Aorta (tissue), 5 donors: Measurements from ENCODE around the gene ALDH1L1. TPM values are rescaled to one million over a fixed set of nuclear protein-coding genes. Genes with fewer than 3 reads are reported as not detected.

Experiments
- ATAC-seq: fragments of 200-7000 bp; cut with Tn5 transposase; one replicate; pipeline ENCODE4 v1.9.1; 2022; ENCODE audit warnings: moderate library complexity; ENCODE audit not compliant: low FRiP score
- DNase-seq, 2 donors: peaks; one replicate each; pipeline ENCODE4 v3.0.0-alpha.2; 2020
- H3K27ac ChIP-seq, 2 donors: one replicate each; pipeline ENCODE4 v1.5.1; 2013; ENCODE audit warnings: low read length in 2 of 2, mild to moderate bottlenecking in 2 of 2, moderate library complexity in 2 of 2, control low read depth in 1 of 2, inconsistent platforms in 1 of 2, low read depth in 1 of 2
- H3K27me3 ChIP-seq, 2 donors: one replicate each; pipeline ENCODE4 v1.6.1; 2013; ENCODE audit warnings: control low read depth in 1 of 2, low read length in 1 of 2, mild to moderate bottlenecking in 1 of 2, moderate library complexity in 1 of 2; ENCODE audit not compliant: insufficient read depth in 2 of 2, control insufficient read depth in 1 of 2
- H3K36me3 ChIP-seq, 2 donors: one replicate each; pipeline ENCODE4 v1.6.1; 2013; ENCODE audit warnings: control low read depth in 1 of 2, low read length in 1 of 2, mild to moderate bottlenecking in 1 of 2; ENCODE audit not compliant: insufficient read depth in 2 of 2, control insufficient read depth in 1 of 2
- H3K4me1 ChIP-seq, 2 donors: one replicate each; pipeline ENCODE4 v1.6.1; 2013; ENCODE audit warnings: low read length in 2 of 2, control low read depth in 1 of 2, mild to moderate bottlenecking in 1 of 2, moderate library complexity in 1 of 2; ENCODE audit not compliant: insufficient read depth in 2 of 2, control insufficient read depth in 1 of 2
- H3K4me3 ChIP-seq, 2 donors: one replicate each; pipeline ENCODE4 v1.5.1; 2013; ENCODE audit warnings: low read length in 2 of 2, control low read depth in 1 of 2, mild to moderate bottlenecking in 1 of 2
- H3K9me3 ChIP-seq: one replicate; pipeline ENCODE4 v1.6.1; 2013; ENCODE audit warnings: mild to moderate bottlenecking, low read length; ENCODE audit not compliant: control insufficient read depth
- WGBS, 2 donors: extraction: QIAGEN DNeasy Blood & Tissue Kit; methylation state at CpG; one replicate each; pipeline ENCODE4 v1.1.7; 2013; 5-methylcytosine and 5-hydroxymethylcytosine counted together
- intact Hi-C, 2 donors: fragments of 100-400 bp; cut with DNase I; formaldehyde crosslinking; loops; one replicate each; pipeline versions ENCODE4 v1.14.2 to v1.15.0; 2022
- polyA plus RNA-seq, 2 donors: library from polyadenylated mRNA; stranded (reverse); fragments of 200-250 nt; gene quantifications; one replicate each; pipeline ENCODE4 v1.2.3, GENCODE V29; 2013
- total RNA-seq, 2 donors: library from RNA; stranded (reverse); fragmentation: NEBNext Ultra II Directional; extraction: Animal tissue kit (Norgen Biotek cat#: 25700); gene quantifications; one replicate each; pipeline ENCODE4 v1.2.1, GENCODE V29; 2021
- donor health status: healthy with polysubstance abuse.
- donor health status: Bipolar disorder and iron deficiency.
- donor health status: DM: no; HTN: no; CAD: no.
- donor health status: DM: no; HTN: no; CAD: no.
- donor health status: DM: yes; HTN: yes; CAD: no.

ALDH1L1 gene
- total and polyA plus RNA-seq, 4 donors: 10.9 to 91.2 (median 22.8) TPM

DNA sequence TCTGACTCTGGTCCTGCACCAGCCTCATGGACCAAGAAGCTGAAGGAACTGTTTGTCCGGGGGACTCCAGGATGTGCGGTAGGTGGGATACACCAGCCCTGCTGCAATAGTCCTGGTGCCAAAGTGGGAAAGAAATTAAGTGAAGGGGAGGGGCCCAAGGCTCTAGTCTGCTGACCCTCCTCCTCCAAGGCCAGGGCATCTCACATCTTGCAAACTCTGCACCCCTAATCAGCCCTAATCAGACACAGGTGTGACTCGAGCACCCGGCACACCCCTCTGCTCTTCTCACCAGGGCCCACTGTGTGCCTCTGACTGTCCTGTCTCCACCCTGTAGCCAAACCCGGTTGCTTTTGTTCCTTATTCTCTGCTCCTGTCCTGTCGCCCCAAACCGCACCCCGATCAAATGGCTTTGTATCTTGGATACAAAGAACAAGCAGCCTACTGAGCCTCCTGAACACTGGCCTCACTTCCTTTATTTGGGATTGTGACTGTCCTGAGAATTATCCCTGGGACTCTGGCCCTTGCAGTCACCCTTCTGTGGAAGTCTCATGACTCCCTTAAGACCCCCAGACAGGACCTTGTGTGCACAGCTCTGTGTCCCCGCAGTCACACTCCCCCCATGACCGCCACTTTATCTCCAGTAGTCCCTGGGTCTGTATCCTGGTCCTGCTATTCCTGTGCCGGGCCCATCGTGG, 69.8 kb downstream of the ALDH1L1 start:
- H3K4me3 ChIP-seq: no peak overlapping the region
- ATAC-seq: no peak
- no peaks in the 10 kb centered on the region for H3K9me3 ChIP-seq
- peak in 1 of 2 donors; percentile 47 for DNase-seq
- no peaks in the 10 kb centered on the region for H3K27me3 ChIP-seq
- H3K4me1 ChIP-seq: no peaks in the 10 kb centered on the region
- WGBS, 2 donors: 88 to 94% methylated on average over 12 of the region's 12 CpGs
- intact Hi-C loops: no loop called here
- H3K36me3 ChIP-seq: peaks cover 0 to 3% of the 10 kb centered on the region in 2 donors
- no peak overlapping the region for H3K27ac ChIP-seq

DNA sequence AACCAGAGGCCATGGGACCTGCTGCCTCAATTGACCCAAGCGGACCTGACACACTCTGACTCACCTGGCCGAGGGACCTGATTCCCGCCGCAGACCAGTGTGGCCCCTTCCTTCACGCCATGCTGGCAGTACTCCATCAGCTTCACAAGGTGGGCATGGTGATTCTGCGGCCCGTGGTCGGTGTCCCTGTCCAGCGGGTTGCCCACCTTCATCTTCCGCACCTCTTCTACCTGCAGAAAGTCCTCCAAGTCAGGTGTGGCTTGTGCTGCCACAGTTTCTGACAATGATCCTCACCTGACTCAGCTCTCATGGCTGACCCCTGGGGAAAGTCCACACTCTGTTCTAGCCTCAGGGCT, 70.5 kb downstream of the ALDH1L1 start:
- no peaks in the 10 kb centered on the region for H3K9me3 ChIP-seq
- ATAC-seq: no peak
- peak in 1 of 2 donors; percentile 48 for DNase-seq
- no peak overlapping the region for H3K27ac ChIP-seq
- intact Hi-C loops: no loop called here
- H3K36me3 ChIP-seq: peaks cover 0 to 3% of the 10 kb centered on the region in 2 donors
- no peaks in the 10 kb centered on the region for H3K4me1 ChIP-seq
- H3K27me3 ChIP-seq: no peaks in the 10 kb centered on the region
- 94% methylated on average over 9 to 10 of the region's 10 CpGs for WGBS, 2 donors
- no peak overlapping the region for H3K4me3 ChIP-seq

DNA sequence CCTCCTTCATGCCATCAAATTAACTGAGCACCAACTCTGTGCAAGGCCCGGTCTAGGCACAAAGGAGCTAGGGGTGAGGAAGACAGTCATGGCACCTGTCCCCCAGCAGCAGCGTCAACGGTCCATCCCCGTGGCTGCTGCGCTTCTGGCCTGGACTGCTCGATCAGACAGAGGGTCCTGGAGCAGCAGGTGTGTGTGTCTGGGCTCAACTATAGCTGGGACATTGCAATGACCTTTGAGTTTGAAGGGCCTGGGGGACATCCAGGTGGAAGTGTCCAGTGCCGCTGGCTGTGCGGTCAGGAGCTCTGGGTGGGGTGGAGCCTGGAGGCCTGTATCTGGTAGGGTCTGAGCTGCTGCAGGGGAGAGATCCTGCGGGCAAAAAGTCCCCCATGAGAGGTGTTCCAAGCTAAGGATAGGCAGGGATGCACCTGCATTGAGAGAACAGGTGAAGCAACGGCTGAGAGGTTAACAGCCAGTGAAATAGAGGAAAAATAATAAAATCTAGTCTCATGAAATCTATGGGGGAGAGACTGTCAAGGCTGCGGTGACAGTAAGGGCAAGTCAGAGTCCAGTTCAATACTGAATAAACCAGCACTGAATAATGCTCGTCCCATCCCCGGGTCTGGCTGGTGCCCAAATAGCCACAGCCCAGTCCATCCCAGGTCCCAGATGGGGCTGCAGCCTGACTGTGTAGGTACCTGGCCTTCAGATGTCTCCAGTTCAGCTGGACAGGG, 71.1 kb downstream of the ALDH1L1 start:
- DNase-seq: no peak

DNA sequence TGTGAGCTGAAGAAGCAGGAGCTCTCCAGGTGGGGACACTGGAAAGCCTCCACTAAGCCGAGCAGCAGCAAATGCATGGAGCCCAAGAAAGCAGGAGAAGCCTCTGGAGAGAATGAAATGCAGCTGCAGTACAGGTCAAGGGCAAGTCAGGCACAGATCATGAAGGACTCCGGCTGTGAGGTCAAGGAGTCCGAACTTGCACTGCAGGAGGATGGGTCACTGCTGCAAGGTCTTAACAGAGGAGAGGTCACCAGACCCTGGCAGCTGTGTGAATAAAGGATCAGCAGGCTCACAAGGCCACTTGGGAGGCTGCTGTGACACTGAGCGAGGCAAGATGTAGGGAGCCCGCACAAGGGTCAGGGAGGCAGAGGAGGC, 71.7 kb downstream of the ALDH1L1 start:
- 90 to 92% methylated on average over 5 of the region's 5 CpGs for WGBS, 2 donors
- Histone ChIP-seq H3K36me3 (peaks cover 0 to 3% of the 10 kb centered on the region in 2 donors), H3K4me1 (no peaks in the 10 kb centered on the region), H3K27ac (no peak overlapping the region), H3K4me3 (no peak overlapping the region), H3K27me3 (no peaks in the 10 kb centered on the region), H3K9me3 (no peaks in the 10 kb centered on the region)
- intact Hi-C loops: no loop called here
- no peak for ATAC-seq
- no peak for DNase-seq

More for the DNA sequence above, 71.1 kb downstream of the ALDH1L1 start:
- WGBS, 2 donors: 92 to 93% methylated on average over 13 of the region's 13 CpGs
- Histone ChIP-seq H3K9me3 (no peaks in the 10 kb centered on the region), H3K4me3 (no peak overlapping the region), H3K4me1 (no peaks in the 10 kb centered on the region), H3K27me3 (no peaks in the 10 kb centered on the region), H3K36me3 (peaks cover 0 to 3% of the 10 kb centered on the region in 2 donors), H3K27ac (no peak overlapping the region)
- intact Hi-C loops: no loop called here
- no peak for ATAC-seq

DNA sequence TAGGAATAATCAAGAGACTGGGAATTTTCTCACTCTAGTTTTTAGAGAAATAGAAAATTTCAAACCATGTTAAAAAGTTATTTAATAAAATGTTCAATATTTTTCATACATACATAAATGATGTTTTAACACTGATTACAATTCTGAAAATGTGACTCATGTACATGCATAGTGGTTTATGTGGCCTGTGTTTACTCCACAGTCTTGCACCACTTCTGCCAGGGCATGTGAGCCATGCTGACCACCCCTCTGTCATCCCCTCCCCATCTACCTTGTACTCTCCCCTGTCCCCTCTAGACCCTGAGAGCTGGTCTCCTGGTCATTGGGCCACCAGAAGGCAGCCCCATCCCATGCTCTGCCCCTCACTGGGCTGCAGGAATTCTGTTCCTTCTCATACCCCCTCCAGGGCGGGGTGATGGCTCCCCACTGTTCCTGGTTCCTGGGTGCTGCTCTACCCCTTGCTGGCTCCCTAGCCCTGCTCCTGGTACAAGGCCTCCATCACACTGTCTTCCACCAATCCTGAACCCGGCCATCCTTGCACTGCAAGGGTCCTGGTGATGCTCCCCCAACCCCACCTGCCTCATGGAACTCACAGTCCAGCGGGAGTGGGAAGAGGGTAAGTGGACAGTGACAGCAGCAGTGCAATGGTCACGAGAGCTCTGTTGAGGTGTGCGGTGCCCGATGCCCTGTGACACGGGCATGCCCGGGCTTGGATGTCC, 72.3 kb downstream of the ALDH1L1 start:
- no peak overlapping the region for H3K4me3 ChIP-seq
- H3K4me1 ChIP-seq: no peaks in the 10 kb centered on the region
- DNase-seq: no peak
- peaks cover 0 to 3% of the 10 kb centered on the region in 2 donors for H3K36me3 ChIP-seq
- ATAC-seq: no peak
- H3K27me3 ChIP-seq: no peaks in the 10 kb centered on the region
- no peaks in the 10 kb centered on the region for H3K9me3 ChIP-seq
- WGBS, 2 donors: 92 to 95% methylated on average over 8 of the region's 8 CpGs
- no peak overlapping the region for H3K27ac ChIP-seq
- intact Hi-C loops: no loop called here

DNA sequence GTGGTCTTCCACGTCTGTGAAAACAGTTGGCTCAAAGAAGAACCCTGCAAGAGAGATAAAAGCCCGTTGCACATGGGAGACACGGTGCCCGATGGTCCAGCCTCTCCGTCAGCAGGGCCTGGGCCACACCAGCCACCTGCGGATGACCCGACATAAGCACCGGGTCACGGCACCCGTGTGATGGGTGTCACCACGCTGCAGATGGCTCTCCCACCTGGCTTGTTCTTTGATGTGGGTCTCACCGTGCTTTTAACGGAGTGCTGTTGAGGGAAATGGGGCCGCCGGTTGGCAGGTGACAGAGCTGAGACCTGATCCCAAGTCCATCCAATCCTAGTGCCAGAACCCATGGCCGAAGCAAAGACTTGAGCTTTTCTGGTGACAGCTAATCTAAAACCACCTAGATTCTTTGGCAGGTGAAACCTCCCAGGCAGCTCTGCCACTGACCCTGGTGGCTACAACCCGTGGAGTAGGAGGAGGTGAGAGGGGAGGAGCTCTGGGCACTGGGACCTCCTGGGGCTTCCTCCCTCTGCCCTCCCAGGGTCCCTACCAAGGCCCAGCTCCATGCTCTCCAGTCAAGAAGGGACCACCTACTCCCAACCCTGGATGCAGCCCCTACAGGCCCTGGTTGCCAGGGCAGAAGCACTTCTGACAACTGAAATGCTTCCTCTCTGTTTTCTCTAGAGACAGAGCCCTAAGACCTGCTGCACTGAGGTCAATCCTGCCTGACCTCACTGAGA, 73.0 kb downstream of the ALDH1L1 start:
- Histone ChIP-seq H3K4me1 (no peaks in the 10 kb centered on the region), H3K27ac (no peak overlapping the region), H3K9me3 (no peaks in the 10 kb centered on the region), H3K27me3 (no peaks in the 10 kb centered on the region), H3K36me3 (peaks cover 0 to 3% of the 10 kb centered on the region in 2 donors), H3K4me3 (no peak overlapping the region)
- ATAC-seq (no peak), DNase-seq (no peak)
- WGBS, 2 donors: 89 to 94% methylated on average over 17 of the region's 17 CpGs
- intact Hi-C loops: no loop called here

DNA sequence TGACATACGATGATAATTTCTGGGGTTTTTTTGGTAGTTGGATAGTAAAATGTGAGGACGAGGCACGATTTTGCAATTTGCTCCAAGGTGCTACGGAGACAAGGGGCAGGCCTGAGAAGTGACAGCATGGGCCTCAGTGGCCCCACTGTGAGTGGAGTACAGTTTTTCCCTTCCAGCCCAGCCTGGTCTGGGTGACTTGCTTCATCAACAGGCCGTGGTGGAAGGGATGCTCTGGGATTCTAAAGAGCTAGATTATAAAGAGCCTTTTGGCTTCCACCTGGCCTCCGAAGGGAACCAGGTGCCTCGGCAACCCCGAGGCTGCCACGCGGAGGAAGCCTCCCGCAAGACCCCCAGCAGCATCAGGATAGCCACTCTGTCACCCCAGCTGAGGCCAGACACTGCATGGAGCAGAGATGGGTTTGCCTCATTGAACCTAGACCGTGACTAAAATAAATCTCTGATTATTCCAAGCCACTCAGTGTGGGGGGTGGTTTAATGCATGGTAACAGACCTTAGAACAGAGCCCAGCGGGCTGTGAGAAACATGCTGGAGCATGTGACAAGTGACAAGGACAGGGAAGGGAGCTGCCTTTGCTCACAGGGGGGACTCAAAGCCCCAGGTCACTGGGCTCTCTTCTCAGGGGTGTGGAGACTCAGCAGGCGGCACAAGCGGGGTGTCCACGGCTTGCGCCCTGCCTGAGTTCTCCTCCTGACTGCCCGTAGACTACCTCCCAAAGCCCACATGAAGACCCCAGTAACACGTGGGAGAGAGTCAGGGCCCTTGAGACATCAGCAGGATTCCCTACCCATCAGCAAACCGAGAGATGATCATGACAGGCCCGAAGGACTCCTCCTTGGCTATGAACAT, 73.8 kb downstream of the ALDH1L1 start:
- Histone ChIP-seq H3K9me3 (no peaks in the 10 kb centered on the region), H3K27me3 (no peaks in the 10 kb centered on the region), H3K4me3 (no peak overlapping the region), H3K36me3 (peaks cover 0 to 3% of the 10 kb centered on the region in 2 donors), H3K27ac (no peak overlapping the region), H3K4me1 (no peaks in the 10 kb centered on the region)
- intact Hi-C loops: no loop called here
- DNase-seq (no peak), ATAC-seq (no peak)
- WGBS, 2 donors: 95% methylated on average over 21 of the region's 21 CpGs

DNA sequence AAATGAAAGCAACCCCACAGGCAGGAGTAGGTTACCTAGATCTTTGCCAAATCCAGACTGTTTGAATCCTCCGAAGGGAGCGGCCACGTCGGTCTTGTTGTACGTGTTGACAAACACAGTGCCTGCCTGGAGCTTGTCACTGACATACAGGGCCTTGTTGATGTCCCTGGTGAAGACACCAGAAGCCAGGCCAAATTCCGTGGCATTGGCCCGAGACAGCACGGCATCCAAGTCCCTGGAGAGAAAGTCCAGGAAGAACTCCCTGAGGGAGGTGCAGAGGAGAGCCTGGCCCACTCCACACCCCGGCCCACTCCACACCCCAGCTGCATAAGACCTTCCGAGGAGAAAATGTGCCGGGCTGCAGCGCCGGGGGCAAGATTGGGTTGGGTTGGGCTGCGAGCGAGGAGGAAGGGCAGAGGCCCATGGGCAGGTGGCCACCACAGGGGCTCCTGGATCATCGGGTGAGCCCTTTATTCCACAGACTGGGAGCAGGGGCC, 74.6 kb downstream of the ALDH1L1 start:
- Histone ChIP-seq H3K4me3 (no peak overlapping the region), H3K27ac (no peak overlapping the region), H3K4me1 (no peaks in the 10 kb centered on the region), H3K27me3 (no peaks in the 10 kb centered on the region), H3K9me3 (no peaks in the 10 kb centered on the region), H3K36me3 (peaks cover 0 to 3% of the 10 kb centered on the region in 2 donors)
- no peak for DNase-seq
- 90 to 94% methylated on average over 16 of the region's 16 CpGs for WGBS, 2 donors
- intact Hi-C loops: no loop called here
- no peak for ATAC-seq
